ENCODE data around the gene INPP5F.

The INPP5F gene

GRCh38 chr10:119679480-119679829 lies 46.4 kb upstream of the INPP5F start:
- H3K9me2 ChIP-seq (replicated peaks; ENCODE audit: insufficient read depth, low read length) = no peaks in the 10 kb centered on the region
- H3K9ac ChIP-seq (ENCODE audit: low read length) = no peak overlapping the region
- no peaks in the 10 kb centered on the region for H3F3A ChIP-seq (ENCODE audit: insufficient read depth)
- no peak overlapping the region for H3K27ac ChIP-seq (ENCODE audit: low read depth, low read length)
- H3K4me3 ChIP-seq (ENCODE audit: insufficient read depth, low read length, poor library complexity, severe bottlenecking) = no peak overlapping the region
- H3K9me3 ChIP-seq (ENCODE audit: insufficient read depth, low read length) = no peaks in the 10 kb centered on the region
- no peaks in the 10 kb centered on the region for H3K36me3 ChIP-seq (ENCODE audit: low read length)
- no peak overlapping the region for H2AFZ ChIP-seq (ENCODE audit: low read depth, low read length, severe bottlenecking)
- no peaks in the 10 kb centered on the region for H4K20me1 ChIP-seq (ENCODE audit: low read depth, low read length)
- TF ChIP-seq EZH2phosphoT487 (conservative IDR thresholded peaks at IDR 0.05; ENCODE audit: low read length) (no peak), CTCF (IDR thresholded peaks at IDR 0.05; ENCODE audit: insufficient read depth, low read length, poor library complexity, severe bottlenecking) (no peak)
- H3K4me2 ChIP-seq (ENCODE audit: low read depth, low read length, poor library complexity, severe bottlenecking) = no peak overlapping the region
- H3K27me3 ChIP-seq (ENCODE audit: low read length) = no peaks in the 10 kb centered on the region
- no peaks in the 10 kb centered on the region for H3K79me2 ChIP-seq (ENCODE audit: insufficient read depth, low read length)

- Histone ChIP-seq H3K9me3 (ENCODE audit: insufficient read depth, low read length) (no peaks in the 10 kb centered on the region), H3K4me2 (ENCODE audit: low read depth, low read length, poor library complexity, severe bottlenecking) (no peak overlapping the region), H3F3A (ENCODE audit: insufficient read depth) (no peaks in the 10 kb centered on the region), H4K20me1 (ENCODE audit: low read depth, low read length) (no peaks in the 10 kb centered on the region), H3K9me2 (replicated peaks; ENCODE audit: insufficient read depth, low read length) (no peaks in the 10 kb centered on the region), H3K9ac (ENCODE audit: low read length) (no peak overlapping the region), H3K36me3 (ENCODE audit: low read length) (no peaks in the 10 kb centered on the region), H3K79me2 (ENCODE audit: insufficient read depth, low read length) (no peaks in the 10 kb centered on the region), H2AFZ (ENCODE audit: low read depth, low read length, severe bottlenecking) (no peak overlapping the region), H3K27ac (ENCODE audit: low read depth, low read length) (no peak overlapping the region), H3K4me3 (ENCODE audit: insufficient read depth, low read length, poor library complexity, severe bottlenecking) (no peak overlapping the region), H3K27me3 (ENCODE audit: low read length) (no peaks in the 10 kb centered on the region)
- TF ChIP-seq EZH2phosphoT487 (conservative IDR thresholded peaks at IDR 0.05; ENCODE audit: low read length) (no peak), CTCF (IDR thresholded peaks at IDR 0.05; ENCODE audit: insufficient read depth, low read length, poor library complexity, severe bottlenecking) (no peak)
Measured at GRCh38 chr10:119680050-119680449, 45.8 kb upstream of the INPP5F start.

DNA sequence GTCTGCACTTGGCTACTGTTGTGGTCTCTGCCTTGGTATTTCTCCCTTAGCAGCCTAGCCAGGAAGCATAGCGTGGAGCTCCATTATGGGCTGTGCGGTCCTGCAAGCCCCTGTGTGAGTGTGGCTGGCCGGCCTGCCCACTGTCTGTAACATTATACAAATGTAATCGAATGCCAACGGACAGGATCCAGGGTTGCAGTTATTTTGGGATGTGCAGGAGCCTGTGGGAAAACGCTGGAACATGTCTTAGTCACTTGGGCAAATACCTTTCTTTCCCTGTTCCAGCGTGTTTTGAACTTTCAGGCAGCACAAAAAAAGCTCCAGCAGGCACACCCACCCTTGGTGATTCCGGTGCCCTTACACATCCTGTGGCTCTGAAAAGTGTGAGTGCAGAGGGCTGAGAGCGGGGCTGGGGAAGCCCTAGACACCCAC lies 45.2 kb upstream of the INPP5F start:
- no peaks in the 10 kb centered on the region for H3K27me3 ChIP-seq (ENCODE audit: low read length)
- no peak overlapping the region for H3K27ac ChIP-seq (ENCODE audit: low read depth, low read length)
- H3K9ac ChIP-seq (ENCODE audit: low read length) = no peak overlapping the region
- no peak overlapping the region for H3K4me3 ChIP-seq (ENCODE audit: insufficient read depth, low read length, poor library complexity, severe bottlenecking)
- no peaks in the 10 kb centered on the region for H3K36me3 ChIP-seq (ENCODE audit: low read length)
- H3F3A ChIP-seq (ENCODE audit: insufficient read depth) = no peaks in the 10 kb centered on the region
- H3K4me2 ChIP-seq (ENCODE audit: low read depth, low read length, poor library complexity, severe bottlenecking) = no peak overlapping the region
- no peaks in the 10 kb centered on the region for H3K79me2 ChIP-seq (ENCODE audit: insufficient read depth, low read length)
- H2AFZ ChIP-seq (ENCODE audit: low read depth, low read length, severe bottlenecking) = no peak overlapping the region
- H4K20me1 ChIP-seq (ENCODE audit: low read depth, low read length) = no peaks in the 10 kb centered on the region
- no peaks in the 10 kb centered on the region for H3K9me2 ChIP-seq (replicated peaks; ENCODE audit: insufficient read depth, low read length)
- TF ChIP-seq CTCF (IDR thresholded peaks at IDR 0.05; ENCODE audit: insufficient read depth, low read length, poor library complexity, severe bottlenecking) = no peak
- no peak for TF ChIP-seq EZH2phosphoT487 (conservative IDR thresholded peaks at IDR 0.05; ENCODE audit: low read length)
- no peaks in the 10 kb centered on the region for H3K9me3 ChIP-seq (ENCODE audit: insufficient read depth, low read length)

Measured in SU-DHL-6 (cell line).